ENCODE results near the gene PLEKHG4. TPM values are rescaled to one million over a fixed set of nuclear protein-coding genes. Genes with fewer than 3 reads are reported as not detected.

PLEKHG4 gene
- total RNA-seq, 1 experiment from 2014 or later = 5.5 TPM

DNA sequence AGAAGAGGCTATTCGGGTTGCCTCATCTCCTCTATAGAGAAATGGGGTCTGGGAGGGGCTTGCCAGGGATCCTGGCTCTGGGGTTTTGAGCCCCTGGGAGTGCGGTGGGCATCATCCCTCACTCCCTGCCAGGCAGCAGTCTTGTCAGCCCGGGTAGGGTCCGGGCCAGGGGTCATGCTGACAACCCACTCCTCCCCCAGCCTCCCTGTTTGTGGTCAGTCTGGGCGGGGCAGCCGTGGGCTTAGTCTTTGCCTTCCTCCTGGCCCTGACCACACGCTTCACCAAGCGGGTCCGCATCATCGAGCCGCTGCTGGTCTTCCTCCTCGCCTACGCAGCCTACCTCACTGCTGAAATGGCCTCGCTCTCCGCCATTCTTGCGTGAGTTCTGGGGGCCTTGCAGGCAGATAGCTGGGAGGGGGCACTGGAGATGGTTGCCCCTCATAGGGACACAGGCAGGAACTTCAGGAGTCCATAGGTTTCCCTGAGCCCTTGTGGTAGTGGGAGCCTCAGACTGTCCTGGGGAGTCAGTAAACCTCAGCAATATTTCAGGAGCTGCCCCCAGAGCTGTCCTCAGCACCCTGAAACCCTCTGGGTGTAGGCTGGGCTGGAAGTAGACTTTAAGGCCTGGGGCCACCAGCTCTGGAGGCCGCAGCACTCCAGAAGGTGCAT lies 23.6 kb upstream of the PLEKHG4 start:
- TF ChIP-seq, protein P1, sequence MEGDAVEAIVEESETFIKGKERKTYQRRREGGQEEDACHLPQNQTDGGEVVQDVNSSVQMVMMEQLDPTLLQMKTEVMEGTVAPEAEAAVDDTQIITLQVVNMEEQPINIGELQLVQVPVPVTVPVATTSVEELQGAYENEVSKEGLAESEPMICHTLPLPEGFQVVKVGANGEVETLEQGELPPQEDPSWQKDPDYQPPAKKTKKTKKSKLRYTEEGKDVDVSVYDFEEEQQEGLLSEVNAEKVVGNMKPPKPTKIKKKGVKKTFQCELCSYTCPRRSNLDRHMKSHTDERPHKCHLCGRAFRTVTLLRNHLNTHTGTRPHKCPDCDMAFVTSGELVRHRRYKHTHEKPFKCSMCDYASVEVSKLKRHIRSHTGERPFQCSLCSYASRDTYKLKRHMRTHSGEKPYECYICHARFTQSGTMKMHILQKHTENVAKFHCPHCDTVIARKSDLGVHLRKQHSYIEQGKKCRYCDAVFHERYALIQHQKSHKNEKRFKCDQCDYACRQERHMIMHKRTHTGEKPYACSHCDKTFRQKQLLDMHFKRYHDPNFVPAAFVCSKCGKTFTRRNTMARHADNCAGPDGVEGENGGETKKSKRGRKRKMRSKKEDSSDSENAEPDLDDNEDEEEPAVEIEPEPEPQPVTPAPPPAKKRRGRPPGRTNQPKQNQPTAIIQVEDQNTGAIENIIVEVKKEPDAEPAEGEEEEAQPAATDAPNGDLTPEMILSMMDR (IDR thresholded peaks at IDR 0.05; ENCODE audit: unreplicated experiment) = no peak
- CTCF ChIA-PET = interaction anchor here (0.5 kb wide), 1 partner anchor 52 kb away, joined by 4 read pairs; no protein-coding TSS in a partner anchor
- no peak overlapping the region for H3K27ac Mint-ChIP-seq (ENCODE audit: unreplicated experiment)
- peaks cover 10% of the 10 kb centered on the region for H3K36me3 Mint-ChIP-seq (ENCODE audit: insufficient read depth, unreplicated experiment)
- intact Hi-C loops (cut with micrococcal nuclease; ENCODE audit: unreplicated experiment) = no loop called here
- no peak overlapping the region for H3K4me3 Mint-ChIP-seq (ENCODE audit: low read depth, unreplicated experiment)
- H3K27me3 Mint-ChIP-seq (ENCODE audit: unreplicated experiment) = peaks cover 26% of the 10 kb centered on the region
- H3K9me3 Mint-ChIP-seq (ENCODE audit: low read depth, unreplicated experiment) = no peaks in the 10 kb centered on the region
- H3K4me1 Mint-ChIP-seq (ENCODE audit: low read depth, unreplicated experiment) = peaks cover 6% of the 10 kb centered on the region
- DNase-seq = no peak
- BruUV-seq (replicated peaks) = no TSS peak

DNA sequence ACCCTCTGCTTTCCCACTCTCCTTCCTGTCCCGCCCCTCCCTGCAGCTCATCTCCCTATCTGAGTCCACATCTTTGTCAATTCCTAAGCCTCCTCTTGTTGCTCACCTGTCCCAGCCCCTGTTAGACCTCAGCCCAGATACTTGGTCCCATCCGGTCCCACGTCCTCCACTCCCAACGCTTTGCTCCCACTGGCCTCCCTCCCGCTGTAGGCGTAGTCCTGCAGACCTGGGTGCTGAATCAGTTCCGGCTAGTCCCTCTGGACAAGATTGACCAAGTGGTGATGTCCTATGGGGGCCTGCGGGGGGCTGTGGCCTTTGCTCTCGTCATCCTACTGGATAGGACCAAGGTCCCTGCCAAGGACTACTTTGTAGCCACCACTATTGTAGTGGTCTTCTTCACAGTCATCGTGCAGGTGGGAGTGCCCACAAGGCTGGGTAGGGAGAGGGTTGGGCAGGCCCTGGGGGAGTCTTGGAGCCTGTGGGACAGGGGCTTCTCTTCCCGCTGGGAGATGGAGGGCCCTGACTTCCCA lies 22.6 kb upstream of the PLEKHG4 start:
- H3K27ac Mint-ChIP-seq (ENCODE audit: unreplicated experiment) = no peak overlapping the region
- DNase-seq = no peak
- CTCF ChIA-PET = no interaction called here
- BruUV-seq (replicated peaks) = no TSS peak
- intact Hi-C loops (cut with micrococcal nuclease; ENCODE audit: unreplicated experiment) = no loop called here
- peaks cover 23% of the 10 kb centered on the region for H3K27me3 Mint-ChIP-seq (ENCODE audit: unreplicated experiment)
- H3K36me3 Mint-ChIP-seq (ENCODE audit: insufficient read depth, unreplicated experiment) = peaks cover 10% of the 10 kb centered on the region
- H3K9me3 Mint-ChIP-seq (ENCODE audit: low read depth, unreplicated experiment) = no peaks in the 10 kb centered on the region
- peaks cover 8% of the 10 kb centered on the region for H3K4me1 Mint-ChIP-seq (ENCODE audit: low read depth, unreplicated experiment)
- TF ChIP-seq, protein P1 (IDR thresholded peaks at IDR 0.05; ENCODE audit: unreplicated experiment) = no peak
- no peak overlapping the region for H3K4me3 Mint-ChIP-seq (ENCODE audit: low read depth, unreplicated experiment)

DNA sequence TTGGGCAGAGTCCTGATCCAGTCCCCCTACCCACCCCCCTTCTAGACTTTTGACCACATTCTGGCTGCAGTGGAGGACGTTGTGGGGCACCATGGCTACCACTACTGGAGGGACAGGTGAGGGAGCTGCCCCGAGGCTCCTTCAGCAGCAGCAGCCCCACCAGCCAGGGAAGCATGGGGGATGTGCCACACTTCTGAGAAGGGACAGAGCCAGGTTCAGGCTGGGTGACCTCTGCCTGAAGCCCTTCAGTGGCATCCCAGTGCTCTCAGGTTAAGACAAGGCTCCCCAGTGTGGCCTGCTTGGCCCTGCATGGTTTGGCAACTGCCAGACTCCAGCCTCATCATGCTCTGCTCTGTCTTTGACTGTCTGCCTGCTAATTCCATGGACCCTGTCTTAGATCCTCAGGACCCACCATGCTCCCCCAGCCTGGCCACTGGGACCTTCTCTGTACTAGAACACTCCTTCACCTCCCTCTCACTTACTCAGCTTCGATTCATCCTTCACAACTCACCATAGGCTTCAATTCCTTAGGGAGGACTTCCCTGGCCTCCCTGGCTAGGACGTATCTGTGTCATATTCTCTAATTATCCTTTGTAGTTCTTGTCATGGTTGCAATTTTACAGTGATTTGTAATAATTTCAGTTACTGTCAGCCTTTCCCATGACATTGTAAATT lies 21.7 kb upstream of the PLEKHG4 start:
- TF ChIP-seq, protein P1 (IDR thresholded peaks at IDR 0.05; ENCODE audit: unreplicated experiment) = no peak
- H3K4me3 Mint-ChIP-seq (ENCODE audit: low read depth, unreplicated experiment) = no peak overlapping the region
- CTCF ChIA-PET = no interaction called here
- peaks cover 7% of the 10 kb centered on the region for H3K36me3 Mint-ChIP-seq (ENCODE audit: insufficient read depth, unreplicated experiment)
- peaks cover 29% of the 10 kb centered on the region for H3K27me3 Mint-ChIP-seq (ENCODE audit: unreplicated experiment)
- H3K27ac Mint-ChIP-seq (ENCODE audit: unreplicated experiment) = no peak overlapping the region
- BruUV-seq (replicated peaks) = no TSS peak
- no peak for DNase-seq
- H3K4me1 Mint-ChIP-seq (ENCODE audit: low read depth, unreplicated experiment) = peaks cover 8% of the 10 kb centered on the region
- H3K9me3 Mint-ChIP-seq (ENCODE audit: low read depth, unreplicated experiment) = no peaks in the 10 kb centered on the region
- intact Hi-C loops (cut with micrococcal nuclease; ENCODE audit: unreplicated experiment) = no loop called here

DNA sequence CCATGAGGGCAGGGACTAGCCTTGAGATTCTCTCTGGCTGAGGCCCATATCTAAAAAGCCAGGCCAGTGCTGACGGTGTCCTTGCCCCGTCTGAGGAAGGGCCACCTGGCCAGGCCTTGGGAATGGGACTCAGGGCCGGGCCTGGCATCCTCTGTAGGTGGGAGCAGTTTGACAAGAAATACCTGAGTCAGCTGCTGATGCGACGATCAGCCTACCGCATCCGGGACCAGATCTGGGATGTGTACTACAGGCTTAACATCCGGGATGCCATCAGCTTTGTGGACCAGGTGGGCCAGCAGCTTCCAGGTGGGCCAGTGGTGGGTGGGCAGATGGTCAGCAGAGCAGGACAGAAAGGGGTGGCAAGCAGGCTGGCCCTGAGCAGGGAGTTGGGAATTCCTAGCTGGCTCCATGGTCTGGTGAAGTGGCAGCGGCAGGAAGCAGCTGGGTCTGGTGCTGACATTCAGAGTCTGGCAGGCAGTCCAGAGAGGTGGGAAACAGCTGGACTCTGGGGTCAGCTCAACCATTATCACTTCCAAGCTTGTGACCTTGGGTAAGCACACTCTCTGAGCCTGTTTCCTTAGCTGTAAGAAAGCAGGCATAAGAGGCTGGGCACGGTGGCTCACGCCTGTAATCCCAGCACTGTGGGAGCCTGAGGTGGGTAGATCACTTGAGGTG lies 21.0 kb upstream of the PLEKHG4 start:
- Mint-ChIP-seq H3K36me3 (ENCODE audit: insufficient read depth, unreplicated experiment) (peaks cover 4% of the 10 kb centered on the region), H3K27ac (ENCODE audit: unreplicated experiment) (no peak overlapping the region), H3K27me3 (ENCODE audit: unreplicated experiment) (peaks cover 36% of the 10 kb centered on the region), H3K9me3 (ENCODE audit: low read depth, unreplicated experiment) (no peaks in the 10 kb centered on the region), H3K4me3 (ENCODE audit: low read depth, unreplicated experiment) (no peak overlapping the region), H3K4me1 (ENCODE audit: low read depth, unreplicated experiment) (peaks cover 8% of the 10 kb centered on the region)
- TF ChIP-seq, protein P1 (IDR thresholded peaks at IDR 0.05; ENCODE audit: unreplicated experiment) = no peak
- no TSS peak for BruUV-seq (replicated peaks)
- CTCF ChIA-PET = interaction anchor here (0.6 kb wide), 1 partner anchor 12 kb away, joined by 3 read pairs; no protein-coding TSS in a partner anchor
- intact Hi-C loops (cut with micrococcal nuclease; ENCODE audit: unreplicated experiment) = no loop called here
- no peak for DNase-seq

Measured in Calu3 (cell line).